Erythroblast (primary cell): ENCODE results near the gene ADAMTS4.

ENCODE experiments used
- GATA1 ChIP-seq: IDR thresholded peaks from 2 replicates; pipeline ENCODE4 v1.6.1; 2011; ENCODE audit warnings: low read depth, mild to moderate bottlenecking, control low read depth, low read length, moderate library complexity
- POLR2A ChIP-seq: IDR thresholded peaks from 2 replicates; pipeline ENCODE4 v1.6.1; 2011; ENCODE audit warnings: mild to moderate bottlenecking, low read length

DNA sequence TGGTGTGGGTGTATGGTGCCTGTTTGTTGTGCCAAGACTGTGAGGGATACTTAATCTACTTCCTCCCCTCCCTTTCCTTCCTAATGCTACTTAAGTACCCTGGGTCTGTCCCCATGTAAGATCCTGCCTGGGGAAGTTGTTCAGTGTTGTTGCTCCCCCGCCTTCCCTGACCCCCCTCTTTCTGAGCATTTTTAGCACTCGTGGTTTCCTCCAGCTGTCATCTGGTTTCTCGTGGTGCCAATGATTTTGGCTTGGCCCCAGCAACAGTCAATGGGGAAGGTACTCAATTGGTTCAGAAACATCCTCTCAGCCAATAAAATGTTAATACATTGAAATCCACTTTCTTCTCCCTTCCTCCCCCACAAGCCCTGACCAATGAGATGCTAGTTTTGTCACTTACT lies 13.6 kb downstream of the ADAMTS4 start:
- TF ChIP-seq POLR2A, result no peak
- no peak for TF ChIP-seq GATA1
